AG04450 (cell line): ENCODE measurements around the gene R3HCC1L. TPM values are rescaled to one million over a fixed set of nuclear protein-coding genes. Genes with fewer than 3 reads are reported as not detected.

Experiments
- CTCF ChIA-PET: fragments of 300-600, 350-600 bp; formaldehyde crosslinking; extraction: SDS; loops from one replicate; lab custom pipeline; 2022; ENCODE audit warnings: antibody characterized with exemption, inconsistent platforms; lab: Charles Lee
- POLR2A ChIA-PET: fragments of 350-600 bp; formaldehyde crosslinking; extraction: SDS; loops from one replicate; lab custom pipeline; 2021; ENCODE audit warnings: antibody characterized with exemption, inconsistent platforms; lab: Yijun Ruan, JAX
- DNase-seq: peaks from one replicate; pipeline ENCODE4 v3.0.0-alpha.2; 2011; ENCODE audit warnings: low read depth, low spot score
- H3K27ac ChIP-seq: one replicate; pipeline ENCODE4 v1.5.1; 2012; ENCODE audit warnings: low read depth, low read length, control low read depth
- H3K27me3 ChIP-seq: one replicate; pipeline ENCODE4 v1.6.0; 2012; ENCODE audit warnings: low read length; ENCODE audit not compliant: control insufficient read depth, insufficient read depth
- H3K4me3 ChIP-seq: 2 replicates; pipeline ENCODE4 v1.5.1; 2011; ENCODE audit warnings: mild to moderate bottlenecking, low read depth, low read length, control low read depth
- H3K9me3 ChIP-seq: 2 replicates; pipeline ENCODE4 v1.5.1; 2012; ENCODE audit warnings: low read length; ENCODE audit not compliant: control insufficient read depth, insufficient read depth
- CTCF ChIP-seq: IDR thresholded peaks from 2 replicates; pipeline ENCODE4 v1.5.1; 2011; ENCODE audit warnings: low read depth, low read length, control low read depth, inconsistent platforms
- polyA plus RNA-seq: library from polyadenylated mRNA; depleted of rRNA; stranded (reverse); fragments of >200 nt; gene quantifications from 2 replicates; pipeline ENCODE4 v1.2.3, GENCODE V29; 2011

The R3HCC1L gene
- polyA plus RNA-seq, 1 experiment: 14.4 TPM

- ChIA-PET POLR2A (interaction anchor here (1.2 kb wide), 1 partner anchor 19 kb away, joined by 5 read pairs; no protein-coding TSS in a partner anchor), CTCF (interaction anchor here (0.6 to 6.4 kb wide), 2 partner anchors 61 to 79 kb away, joined by 4 to 63 read pairs; no protein-coding TSS in a partner anchor)
- Histone ChIP-seq H3K4me3 (no peak overlapping the region), H3K9me3 (no peaks in the 10 kb centered on the region), H3K27me3 (no peaks in the 10 kb centered on the region), H3K27ac (no peak overlapping the region)
- TF ChIP-seq CTCF: no peak
- DNase-seq: no peak
These were observed 114.7 kb downstream of the R3HCC1L start for GRCh38 chr10:98249134-98249533.

GRCh38 chr10:98251399-98251798 lies 116.9 kb downstream of the R3HCC1L start:
- Histone ChIP-seq H3K9me3 (no peaks in the 10 kb centered on the region), H3K27ac (no peak overlapping the region), H3K27me3 (no peaks in the 10 kb centered on the region), H3K4me3 (no peak overlapping the region)
- TF ChIP-seq CTCF: no peak
- ChIA-PET CTCF (no interaction called here), POLR2A (no interaction called here)
- no peak for DNase-seq

- POLR2A ChIA-PET: no interaction called here
- CTCF ChIA-PET: no interaction called here
- H3K27ac ChIP-seq: no peak overlapping the region
These were observed 118.0 kb downstream of the R3HCC1L start for GRCh38 chr10:98252464-98252863.

GRCh38 chr10:98253499-98253898 lies 119.0 kb downstream of the R3HCC1L start:
- DNase-seq: no peak
- Histone ChIP-seq H3K9me3 (no peaks in the 10 kb centered on the region; the same call in 1 of the 2 replicates), H3K27ac (no peak overlapping the region), H3K4me3 (no peak overlapping the region), H3K27me3 (no peaks in the 10 kb centered on the region)
- ChIA-PET POLR2A (no interaction called here), CTCF (interaction anchor here (1.8 kb wide), 1 partner anchor 141 kb away, joined by 5 read pairs; no protein-coding TSS in a partner anchor)
- no peak for TF ChIP-seq CTCF

More at GRCh38 chr10:98252464-98252863, 118.0 kb downstream of the R3HCC1L start:
- no peak for DNase-seq
- TF ChIP-seq CTCF: no peak
- Histone ChIP-seq H3K9me3 (no peaks in the 10 kb centered on the region; the same call in 1 of the 2 replicates), H3K4me3 (no peak overlapping the region), H3K27me3 (no peaks in the 10 kb centered on the region)

GRCh38 chr10:98254234-98254974 lies 119.9 kb downstream of the R3HCC1L start:
- TF ChIP-seq CTCF: no peak
- Histone ChIP-seq H3K9me3 (no peaks in the 10 kb centered on the region; the same call in 1 of the 2 replicates), H3K27me3 (no peaks in the 10 kb centered on the region), H3K27ac (no peak overlapping the region), H3K4me3 (no peak overlapping the region)
- POLR2A ChIA-PET: no interaction called here
- CTCF ChIA-PET: interaction anchor here (0.8 to 1.8 kb wide), 2 partner anchors 55 to 140 kb away, joined by 4 to 5 read pairs; no protein-coding TSS in a partner anchor
- DNase-seq: no peak
